Activated effector memory CD4-positive, alpha-beta T cell treated with Interleukin-2 at 50 U/mL for 16 hours (primary cell): ENCODE data around the gene PCYOX1L.
"Not testable (repeated sequence)": the region's sequence is repeated elsewhere in the genome, so short reads cannot be mapped to it uniquely, and the experiment has no call there.

Experiments used
- DNase-seq: peaks from one replicate; pipeline ENCODE4 v3.0.0-alpha.2; 2020

The PCYOX1L gene

GRCh38 chr5:149389552-149390495 lies 32.0 kb downstream of the PCYOX1L start:
- DNase-seq, result no peak

- DNase-seq, result not testable (repeated sequence)
Observed at GRCh38 chr5:149391076-149391475, 33.2 kb downstream of the PCYOX1L start.

GRCh38 chr5:149391524-149391923 lies 33.7 kb downstream of the PCYOX1L start:
- DNase-seq, result no peak

GRCh38 chr5:149392718-149393117 lies 34.9 kb downstream of the PCYOX1L start:
- DNase-seq, result no peak

GRCh38 chr5:149394996-149395395 lies 37.1 kb downstream of the PCYOX1L start:
- DNase-seq, result not testable (repeated sequence)

- no peak for DNase-seq
Observed at GRCh38 chr5:149397530-149397929, 39.7 kb downstream of the PCYOX1L start.

- DNase-seq, result not testable (repeated sequence)
Observed at GRCh38 chr5:149398747-149399266, 41.0 kb downstream of the PCYOX1L start.

- no peak for DNase-seq
Observed at GRCh38 chr5:149399775-149400174, 41.9 kb downstream of the PCYOX1L start.

GRCh38 chr5:149400304-149400703 lies 42.5 kb downstream of the PCYOX1L start:
- no peak for DNase-seq

GRCh38 chr5:149401051-149401450 lies 43.2 kb downstream of the PCYOX1L start:
- no peak for DNase-seq

- DNase-seq, result no peak
Observed at GRCh38 chr5:149402291-149402690, 44.4 kb downstream of the PCYOX1L start.

- DNase-seq, result no peak
Observed at GRCh38 chr5:149403923-149404745, 46.3 kb downstream of the PCYOX1L start.

- no peak for DNase-seq
Observed at GRCh38 chr5:149404746-149405549, 47.1 kb downstream of the PCYOX1L start.

GRCh38 chr5:149405550-149406202 lies 47.8 kb downstream of the PCYOX1L start:
- no peak for DNase-seq

- DNase-seq, result no peak
Observed at GRCh38 chr5:149406203-149406978, 48.5 kb downstream of the PCYOX1L start.

- DNase-seq, result no peak
Observed at GRCh38 chr5:149406979-149407306, 49.1 kb downstream of the PCYOX1L start.

- no peak for DNase-seq
Observed at GRCh38 chr5:149407323-149408251, 49.7 kb downstream of the PCYOX1L start.

GRCh38 chr5:149408252-149409099 lies 50.6 kb downstream of the PCYOX1L start:
- DNase-seq, result no peak

GRCh38 chr5:149409268-149409948 lies 51.6 kb downstream of the PCYOX1L start:
- no peak for DNase-seq
